Dedifferentiated amniotic fluid mesenchymal stem cell (primary cell): Measurements from ENCODE around the gene TJP2.

Source experiments
- DNase-seq: peaks from one replicate; pipeline ENCODE4 v3.0.0-alpha.2; 2016; ENCODE audit errors: extremely low spot score

TJP2 gene

GRCh38 chr9:69173891-69174615 is at the start of gene TJP2:
TJP2 (plus strand) TSS chr9:69174277; CDS start chr9:69174373, 96 bp downstream.
- peak; percentile 45 for DNase-seq

GRCh38 chr9:69130456-69131441 is 43.3 kb upstream of the TJP2 start:
- DNase-seq = peak; percentile 56

- peak; percentile 42 for DNase-seq
These were observed 42.4 kb upstream of the TJP2 start for GRCh38 chr9:69131682-69132081.

GRCh38 chr9:69132361-69132760 is 41.7 kb upstream of the TJP2 start:
- no peak for DNase-seq

GRCh38 chr9:69134412-69134811 is 39.7 kb upstream of the TJP2 start:
- DNase-seq = no peak

GRCh38 chr9:69136185-69136584 is 37.9 kb upstream of the TJP2 start:
- no peak for DNase-seq

- DNase-seq = no peak
These were observed 37.3 kb upstream of the TJP2 start for GRCh38 chr9:69136779-69137178.

DNA sequence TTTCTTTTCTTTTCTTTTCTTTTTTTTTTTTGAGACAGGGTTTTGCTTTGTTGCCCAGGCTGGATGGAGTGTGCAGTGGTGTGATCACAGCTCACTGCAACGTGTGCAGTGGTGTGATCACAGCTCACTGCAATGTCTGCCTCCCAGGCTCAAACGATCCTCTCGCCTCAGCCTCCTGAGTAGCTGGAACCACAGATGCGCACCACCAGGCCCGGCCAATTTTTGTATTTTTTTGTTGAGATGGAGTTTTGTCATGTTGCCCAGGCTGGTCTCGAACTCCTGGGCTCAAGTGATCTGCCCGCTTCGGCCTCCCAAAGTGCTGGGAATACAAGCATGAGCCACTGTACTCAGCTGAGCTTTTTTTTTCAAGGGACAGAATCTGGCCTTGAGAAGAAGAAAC is 36.8 kb upstream of the TJP2 start:
- no peak for DNase-seq

- no peak for DNase-seq
These were observed 34.5 kb upstream of the TJP2 start for GRCh38 chr9:69139596-69139995.

DNA sequence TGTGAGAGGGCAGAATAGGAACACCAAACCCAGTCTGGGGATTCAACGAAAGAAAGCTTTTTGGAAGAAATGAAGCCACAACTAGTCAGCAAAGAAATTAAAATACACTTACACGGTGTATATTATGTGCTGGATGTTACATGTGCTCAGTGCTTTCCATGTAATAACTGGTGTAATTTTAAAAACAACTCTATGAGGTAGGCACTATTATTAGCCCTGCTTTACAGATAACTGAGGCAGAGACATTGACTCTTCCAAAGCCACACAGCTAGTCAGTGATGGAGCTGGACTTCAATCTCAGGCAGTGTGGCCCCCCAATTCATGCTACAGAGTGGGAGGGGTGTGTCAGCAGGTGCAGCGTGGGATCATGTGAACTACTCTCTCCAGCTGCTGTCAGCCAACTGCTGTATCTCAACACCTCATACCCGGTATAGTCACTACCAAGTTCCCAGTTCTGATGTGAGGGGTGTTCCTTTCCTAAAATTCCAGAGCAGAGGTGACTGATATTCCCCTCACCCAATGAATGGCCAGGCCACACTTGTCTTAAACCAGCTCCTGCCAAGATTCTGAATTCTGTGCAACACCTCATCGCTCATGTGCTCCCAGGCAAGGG is 33.8 kb upstream of the TJP2 start:
- no peak for DNase-seq

DNA sequence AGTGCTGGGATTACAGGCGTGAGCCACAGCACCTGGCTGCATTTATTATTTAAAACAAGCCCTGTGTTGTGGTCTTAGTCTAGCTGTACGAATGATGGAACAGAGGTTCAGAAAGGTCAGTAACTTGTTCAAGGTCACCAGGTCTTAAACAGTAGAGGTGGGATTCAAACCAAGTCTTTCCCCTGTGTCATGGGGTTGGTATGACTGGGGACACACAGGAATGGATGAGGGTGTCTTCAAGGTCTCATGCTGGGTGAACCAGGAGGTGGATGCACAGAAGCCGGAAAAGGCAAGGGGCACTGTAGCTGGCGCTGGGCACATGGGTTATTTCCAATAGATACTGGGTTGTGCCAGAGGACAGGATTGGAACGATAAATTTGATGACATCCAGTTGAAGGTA is 32.2 kb upstream of the TJP2 start:
- DNase-seq = no peak

GRCh38 chr9:69143291-69143690 is 30.8 kb upstream of the TJP2 start:
- DNase-seq = no peak

GRCh38 chr9:69145144-69145715 is 28.8 kb upstream of the TJP2 start:
- DNase-seq = no peak

DNA sequence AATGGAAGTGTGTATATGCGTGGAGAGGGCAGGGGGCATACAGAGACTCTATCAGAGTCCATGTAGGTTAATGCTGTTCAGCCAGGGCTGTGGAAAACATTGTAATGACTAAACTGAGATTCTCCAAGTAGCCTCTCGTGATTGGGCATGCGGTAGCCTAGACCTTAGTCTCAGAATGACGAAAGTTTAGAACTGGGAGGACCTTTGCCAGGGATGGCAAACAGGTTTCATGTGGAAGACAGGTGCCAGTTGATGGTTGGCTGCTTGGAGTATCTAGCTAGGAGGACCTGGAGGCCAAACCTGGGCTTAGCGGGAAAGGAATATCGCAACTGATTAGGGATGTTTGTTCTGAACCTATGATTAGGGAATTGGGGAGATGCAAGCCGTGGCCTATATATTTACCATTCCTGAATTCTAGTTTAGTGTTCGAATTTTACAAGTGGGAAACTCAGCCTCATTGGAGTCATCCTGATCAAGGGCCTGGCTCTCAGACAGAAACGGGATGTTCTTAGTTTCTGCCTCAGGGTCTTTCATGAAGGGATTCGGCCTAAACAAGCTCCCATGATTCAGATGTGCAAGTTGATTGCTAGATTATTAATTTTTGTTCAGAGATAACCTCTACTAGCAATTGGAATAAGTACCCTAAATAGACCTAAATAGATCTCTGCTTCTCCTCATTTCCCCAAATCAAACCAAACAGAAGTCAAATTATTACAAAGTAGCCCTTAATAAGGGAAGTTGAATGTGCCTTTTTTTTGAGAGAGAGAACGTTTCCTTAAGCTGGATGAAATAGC is 26.8 kb upstream of the TJP2 start:
- no peak for DNase-seq

DNA sequence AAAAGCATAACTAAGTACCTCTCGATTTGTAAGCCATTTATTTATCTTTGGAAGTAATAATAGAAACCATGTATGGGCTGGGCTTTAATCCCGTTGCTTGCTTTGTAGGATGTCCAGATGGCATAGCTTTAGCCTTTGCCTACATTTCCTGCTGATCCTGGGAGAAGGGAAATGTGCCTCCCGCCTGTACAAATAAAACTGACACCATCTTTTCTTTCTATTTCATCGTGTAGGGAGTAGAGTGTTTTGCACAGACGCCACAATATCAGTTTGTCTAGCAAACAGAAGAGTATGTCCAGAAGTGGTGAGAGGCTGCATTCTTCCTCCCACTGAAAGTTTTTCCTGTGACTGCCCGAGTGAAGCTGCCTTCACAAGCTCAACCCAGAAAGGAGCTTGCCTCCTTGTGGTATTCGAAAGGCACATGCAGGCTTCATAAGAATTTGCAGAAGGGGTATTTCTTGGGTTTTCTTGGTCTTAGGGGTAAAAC is 24.7 kb upstream of the TJP2 start:
- DNase-seq = peak; percentile 66

GRCh38 chr9:69151506-69151905 is 22.6 kb upstream of the TJP2 start:
- DNase-seq = no peak

DNA sequence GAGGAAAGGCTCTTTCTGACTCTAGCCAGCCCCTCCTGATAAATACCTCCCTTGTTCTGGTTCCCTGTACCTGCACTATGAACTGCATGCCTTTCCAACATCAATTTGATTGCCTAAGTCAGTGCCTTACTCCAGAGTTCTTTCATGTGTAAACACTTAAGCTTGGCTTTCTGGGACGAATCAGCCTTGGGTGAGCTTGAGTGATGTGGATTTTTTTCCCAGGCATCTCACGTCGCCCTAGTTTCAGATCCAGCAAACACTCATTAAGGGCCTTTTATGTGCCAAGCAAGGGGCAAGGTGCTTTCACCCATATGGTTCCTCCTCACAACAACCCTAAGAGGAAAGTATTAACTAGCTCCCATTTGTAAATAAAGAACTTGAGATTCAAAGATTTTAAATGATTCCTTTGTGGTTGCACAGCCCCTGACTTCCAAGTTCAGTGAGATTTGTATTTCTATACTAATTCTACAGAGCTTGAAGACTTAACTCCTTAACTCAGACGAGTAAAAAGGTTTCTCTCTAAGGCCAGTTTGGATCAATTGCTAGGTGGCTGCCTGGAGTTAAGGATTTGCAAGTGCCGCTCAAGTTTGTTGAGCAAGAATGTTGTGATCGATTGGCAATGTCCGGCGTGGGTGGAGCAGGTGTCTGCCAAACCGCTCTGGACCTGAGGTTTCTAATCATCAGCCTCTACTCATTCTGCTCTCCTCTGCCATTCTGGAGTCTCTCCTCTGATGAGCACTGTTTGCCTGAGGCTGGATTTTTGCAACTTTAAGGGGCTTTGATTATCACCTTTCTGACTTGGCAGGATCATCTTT is 20.2 kb upstream of the TJP2 start:
- no peak for DNase-seq

DNA sequence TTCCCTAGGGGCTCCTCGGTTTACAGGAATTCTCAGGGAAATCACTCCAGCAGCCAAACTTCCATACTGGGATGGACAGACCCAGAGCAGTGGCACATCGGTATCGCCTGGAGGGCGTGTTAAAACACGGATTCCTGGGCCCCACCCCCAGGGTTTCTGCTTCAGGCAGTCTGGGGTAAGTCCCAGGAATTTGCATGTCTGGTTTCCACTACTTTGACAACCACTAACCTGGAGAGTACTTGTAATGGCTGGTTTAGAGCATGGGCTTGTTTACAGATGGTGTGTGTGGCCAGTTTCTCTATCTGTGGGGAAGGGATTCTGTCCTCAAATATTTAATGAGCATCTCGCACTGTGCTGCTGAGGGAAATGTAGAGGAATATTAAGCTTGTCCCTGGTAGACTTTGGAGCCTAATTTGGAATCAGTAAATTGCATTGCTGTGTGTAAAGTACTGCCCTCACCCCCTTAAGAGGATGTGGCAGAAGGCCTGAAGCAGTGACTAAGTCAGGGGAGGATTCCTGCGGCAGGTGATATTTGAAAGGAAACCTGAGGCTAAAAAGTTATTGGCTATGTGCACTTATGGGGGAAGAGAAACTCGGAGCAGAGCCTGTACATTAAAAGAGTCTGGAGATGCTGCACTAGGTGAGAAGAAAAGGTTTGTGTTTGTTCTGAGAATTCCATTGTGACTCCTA is 18.6 kb upstream of the TJP2 start:
- no peak for DNase-seq

DNA sequence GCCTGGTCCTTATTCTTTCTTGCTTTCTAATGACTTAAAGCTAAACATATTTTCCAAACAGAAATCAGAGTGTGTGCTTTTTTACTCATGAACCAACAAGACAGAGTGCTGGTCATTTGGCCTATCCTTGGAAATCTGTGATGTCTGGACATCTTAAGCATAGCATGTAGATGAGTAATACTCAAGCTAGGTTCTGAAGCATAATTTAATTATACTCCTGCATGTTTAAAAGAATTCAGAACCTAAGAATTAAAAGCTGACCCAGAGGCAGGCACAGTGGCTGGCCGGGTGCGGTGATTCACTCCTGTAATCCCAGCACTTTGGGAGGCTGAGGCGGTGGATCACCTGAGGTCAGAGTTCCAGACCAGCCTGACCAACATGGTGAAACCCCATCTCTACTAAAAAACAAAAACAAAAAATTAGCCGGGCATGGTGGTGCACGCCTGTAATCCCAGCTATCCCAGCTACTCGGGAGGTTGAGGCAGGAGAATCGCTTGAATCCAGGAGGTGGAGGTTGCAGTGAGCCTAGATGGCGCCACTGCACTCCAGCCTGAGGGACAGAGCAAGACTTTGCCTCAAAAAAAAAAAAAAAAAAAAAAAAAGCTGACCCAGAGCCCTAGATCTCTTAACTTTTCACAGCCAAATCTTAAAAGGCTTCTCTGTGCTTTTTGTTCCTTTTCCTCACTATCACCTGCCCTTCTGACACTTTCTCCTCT is 16.2 kb upstream of the TJP2 start:
- peak; percentile 43 for DNase-seq
